ENCODE results near the gene ITPKB.

The ITPKB gene

DNA sequence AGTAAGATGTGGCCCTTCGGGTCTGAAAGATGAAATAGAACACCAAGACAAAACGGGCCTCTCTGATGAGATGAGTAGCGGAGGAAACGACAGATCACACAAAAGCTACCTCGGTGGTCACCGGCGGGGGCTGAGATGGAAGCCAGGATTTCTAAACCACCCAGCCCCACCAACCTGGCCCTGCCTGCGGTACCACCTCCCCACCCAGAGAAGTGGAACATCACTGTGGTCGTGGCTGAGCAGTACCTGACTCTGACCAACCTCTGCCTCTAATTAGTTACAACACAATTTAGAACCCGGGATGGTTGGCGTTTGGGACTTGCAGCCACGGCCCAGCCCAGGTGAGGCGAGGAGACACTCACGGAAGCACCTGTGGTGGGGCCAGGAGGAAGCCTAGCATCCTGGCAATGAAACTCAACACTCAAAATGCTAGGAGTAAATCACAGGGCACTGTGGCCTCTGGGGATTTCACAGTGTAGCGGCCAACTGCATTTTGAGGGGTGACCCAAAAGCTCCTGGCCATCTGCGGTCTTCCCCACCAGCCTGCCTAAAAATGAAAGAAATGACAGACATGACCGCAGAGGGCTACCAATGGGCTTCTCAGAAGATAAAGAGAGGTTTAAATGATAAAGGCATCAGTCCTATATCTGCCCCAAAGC lies 73.4 kb downstream of the ITPKB start:
- FAIRE-seq (no peak), DNase-seq (ENCODE audit: low spot score) (no peak)

DNA sequence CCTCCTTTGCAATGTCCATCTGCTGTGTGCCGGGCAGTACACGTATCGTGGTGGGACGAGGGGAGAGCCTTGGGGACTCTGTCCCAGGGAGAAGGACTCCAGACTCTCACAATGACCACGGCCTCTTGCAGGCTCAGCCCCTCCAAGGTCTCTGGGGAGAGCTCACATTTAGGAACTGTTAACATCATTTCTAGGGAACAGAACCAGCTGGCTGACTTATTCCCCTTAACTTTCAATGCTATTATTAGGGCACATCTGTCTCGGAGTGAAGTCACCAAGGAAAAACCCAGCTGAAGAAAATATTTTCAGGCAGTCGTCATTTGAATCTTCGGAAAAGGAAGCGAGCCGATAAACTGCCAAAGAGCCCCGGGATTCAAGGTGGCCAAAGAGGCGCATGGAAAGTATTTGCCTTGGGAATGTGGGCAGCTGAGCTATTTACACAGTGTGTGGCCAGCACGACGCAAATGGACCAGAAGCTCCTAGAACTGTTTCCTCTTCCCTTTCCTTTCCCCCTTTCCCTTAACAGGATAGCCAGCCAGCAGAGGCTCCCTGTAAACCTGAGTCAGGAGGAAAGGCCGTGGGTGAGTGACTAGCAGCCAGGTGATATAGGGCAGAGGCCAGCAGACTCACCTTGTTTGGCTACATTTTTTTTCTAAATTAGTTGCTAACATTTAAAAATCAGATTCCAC lies 74.5 kb downstream of the ITPKB start:
- FAIRE-seq (no peak), DNase-seq (ENCODE audit: low spot score) (no peak)

GRCh38 chr1:226663327-226663704 lies 75.8 kb downstream of the ITPKB start:
- no peak for FAIRE-seq

DNA sequence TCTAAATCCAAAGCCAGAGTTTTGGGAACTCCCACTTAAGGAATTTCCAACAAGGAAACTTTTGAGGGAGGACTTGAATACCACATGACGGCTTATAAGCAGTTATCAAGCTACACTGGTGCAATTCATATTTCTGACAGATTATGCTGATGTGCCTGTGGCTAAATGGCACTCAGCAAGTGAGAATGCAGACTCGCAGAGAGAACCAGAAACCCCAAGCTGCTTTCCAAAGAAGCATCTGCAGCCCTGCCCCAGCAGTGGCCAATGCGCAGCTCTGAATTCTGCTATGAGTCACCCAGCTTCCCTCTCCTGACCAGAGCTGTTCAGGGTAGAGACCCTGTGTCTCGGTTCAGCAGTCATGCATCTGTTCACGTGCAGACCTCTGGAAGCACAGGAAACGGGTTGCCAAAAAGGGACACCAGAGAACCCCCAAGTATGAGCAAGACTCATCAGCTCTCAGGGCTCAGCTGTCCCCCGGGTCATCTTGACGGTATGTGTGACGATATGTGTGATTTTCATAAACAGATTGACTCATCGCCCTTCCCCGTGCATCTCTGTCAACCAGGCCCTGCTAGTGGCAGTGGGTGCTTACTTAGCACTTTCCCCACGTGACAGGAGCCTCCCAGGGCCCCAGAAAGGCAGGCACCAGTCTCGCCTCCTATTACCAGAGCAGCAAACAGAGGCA lies 76.3 kb downstream of the ITPKB start:
- FAIRE-seq = peak; percentile 90

More at GRCh38 chr1:226663327-226663704, 75.8 kb downstream of the ITPKB start:
- no peak for DNase-seq (ENCODE audit: low spot score)

GRCh38 chr1:226661965-226662364 lies 77.1 kb downstream of the ITPKB start:
- FAIRE-seq (no peak), DNase-seq (ENCODE audit: low spot score) (no peak)

More for the DNA sequence above, 76.3 kb downstream of the ITPKB start:
- DNase-seq (ENCODE audit: low spot score) = peak; percentile 93

GRCh38 chr1:226661271-226661670 lies 77.8 kb downstream of the ITPKB start:
- FAIRE-seq = no peak
- no peak for DNase-seq (ENCODE audit: low spot score)

- FAIRE-seq (no peak), DNase-seq (ENCODE audit: low spot score) (no peak)
These were observed 78.5 kb downstream of the ITPKB start for GRCh38 chr1:226660410-226661182.

DNA sequence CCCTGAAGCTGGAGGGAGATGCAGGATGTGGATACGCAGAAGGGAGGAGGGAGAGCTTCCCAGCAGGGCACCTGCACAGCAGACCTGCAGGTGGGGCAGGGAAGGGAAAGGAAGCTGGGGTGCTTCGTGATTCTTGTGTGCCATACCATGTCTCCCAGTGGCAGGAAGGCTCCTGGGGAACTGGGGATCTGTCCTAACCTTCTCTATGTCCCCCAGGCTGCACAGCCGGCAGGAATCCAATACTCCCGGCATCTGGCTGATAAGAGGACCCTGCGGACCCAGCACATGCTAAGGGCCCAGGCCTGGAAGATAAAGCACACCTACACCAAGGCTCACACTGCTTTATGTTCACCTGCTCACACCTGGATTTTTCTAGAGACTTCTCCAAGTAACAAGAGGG lies 79.4 kb downstream of the ITPKB start:
- no peak for FAIRE-seq
- DNase-seq (ENCODE audit: low spot score) = no peak

GRCh38 chr1:226659136-226659535 lies 79.9 kb downstream of the ITPKB start:
- DNase-seq (ENCODE audit: low spot score) = no peak
- no peak for FAIRE-seq

- FAIRE-seq = no peak
- no peak for DNase-seq (ENCODE audit: low spot score)
These were observed 80.4 kb downstream of the ITPKB start for GRCh38 chr1:226658546-226659125.

- DNase-seq (ENCODE audit: low spot score) (no peak), FAIRE-seq (no peak)
These were observed 81.1 kb downstream of the ITPKB start for GRCh38 chr1:226657895-226658545.

DNA sequence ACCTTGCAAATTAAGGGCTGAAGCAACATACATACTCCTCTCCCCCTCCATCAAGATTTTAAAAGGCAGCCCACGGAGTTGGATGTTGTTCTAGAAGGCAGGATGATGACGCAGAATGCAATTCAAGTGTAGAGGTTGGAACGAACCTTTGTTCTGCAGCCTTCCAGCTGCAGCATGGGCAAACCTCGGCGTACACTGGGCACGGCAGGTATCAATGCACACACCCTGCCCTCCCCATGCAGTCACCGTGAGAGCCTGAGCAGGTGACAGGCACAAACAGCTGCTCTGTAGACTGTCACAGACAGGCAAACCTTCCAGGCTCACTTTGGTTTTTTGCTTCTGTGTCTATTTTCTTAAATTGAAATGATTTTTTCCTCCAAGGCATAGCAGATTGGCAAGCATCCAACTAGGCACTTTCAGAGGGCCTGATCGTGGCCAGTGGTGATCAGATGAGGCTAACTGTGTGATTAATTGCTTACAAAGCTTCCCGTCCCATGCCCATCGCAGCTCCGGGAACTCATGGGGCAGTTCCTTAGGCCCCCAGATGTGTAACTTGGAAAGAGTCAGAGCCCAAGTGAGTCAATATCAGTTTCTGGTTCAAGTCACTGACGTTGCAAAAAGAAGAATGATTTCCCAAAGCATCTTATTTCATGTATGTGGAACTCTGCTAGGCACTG lies 82.3 kb downstream of the ITPKB start:
- DNase-seq (ENCODE audit: low spot score) = no peak
- FAIRE-seq = no peak

- no peak for DNase-seq (ENCODE audit: low spot score)
- FAIRE-seq = no peak
These were observed 82.9 kb downstream of the ITPKB start for GRCh38 chr1:226656201-226656600.

- FAIRE-seq = no peak
- DNase-seq (ENCODE audit: low spot score) = peak; percentile 20
These were observed 83.6 kb downstream of the ITPKB start for GRCh38 chr1:226655251-226656163.

- no peak for DNase-seq (ENCODE audit: low spot score)
- no peak for FAIRE-seq
These were observed 84.4 kb downstream of the ITPKB start for GRCh38 chr1:226654668-226655055.

DNA sequence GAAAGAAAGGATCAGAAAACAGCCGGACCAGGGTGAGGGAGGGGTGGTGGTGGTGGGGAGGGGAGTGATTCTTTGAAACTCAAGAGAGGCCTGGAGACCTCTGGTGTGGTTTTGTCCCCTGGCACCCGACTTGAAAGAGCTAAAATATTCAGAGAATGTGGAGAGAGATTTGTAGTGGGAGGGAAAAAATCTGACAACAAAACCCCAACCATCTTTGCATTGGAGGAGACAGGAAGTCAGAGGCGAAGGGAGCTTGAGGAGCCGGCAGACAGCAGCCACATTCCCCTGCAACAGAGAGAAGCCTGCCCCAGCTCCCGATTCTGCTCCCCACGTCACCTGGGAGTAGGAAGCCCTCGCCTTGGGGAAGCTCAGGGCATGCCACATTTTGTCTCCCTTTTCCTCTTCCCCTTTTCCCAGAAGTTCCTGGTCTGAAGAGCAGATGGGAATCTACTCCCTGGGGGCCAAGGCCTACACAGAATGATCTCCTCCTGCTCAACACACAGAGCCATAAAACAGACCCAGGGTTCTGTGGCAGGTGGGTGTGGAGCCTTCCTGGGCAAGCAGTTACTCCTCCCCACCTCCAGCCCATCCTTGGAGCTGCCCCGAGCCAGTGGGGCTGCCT lies 84.9 kb downstream of the ITPKB start:
- no peak for DNase-seq (ENCODE audit: low spot score)
- no peak for FAIRE-seq

DNA sequence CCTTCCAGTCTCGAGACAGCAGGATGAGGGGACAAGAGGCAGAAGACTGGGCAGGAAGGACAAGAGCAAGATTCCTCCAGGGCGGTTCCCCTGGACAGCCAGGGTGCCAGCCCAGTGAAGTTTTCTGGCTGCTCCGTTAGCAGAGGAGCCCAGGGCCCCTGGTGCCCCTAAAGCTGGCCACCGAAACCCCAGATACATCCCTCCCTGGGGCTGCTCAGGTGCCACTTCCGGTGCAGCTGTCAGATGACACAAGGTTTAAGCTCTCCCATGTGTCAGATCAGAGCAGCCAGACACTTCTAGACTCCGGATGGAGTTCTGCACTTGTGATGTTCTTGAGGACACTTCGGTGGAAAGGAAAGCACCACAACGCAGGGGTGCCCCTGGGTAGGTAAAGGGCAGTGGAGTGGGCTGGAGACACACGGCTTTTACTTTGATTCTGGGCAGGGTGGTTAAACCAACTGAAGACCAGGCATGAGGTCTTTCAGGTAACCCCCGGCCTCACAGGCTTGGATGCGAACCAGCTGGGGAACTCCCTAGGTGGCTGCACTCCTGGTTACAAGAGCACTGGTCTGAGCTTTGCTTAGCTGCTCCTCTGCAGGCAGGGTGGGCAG lies 85.7 kb downstream of the ITPKB start:
- DNase-seq (ENCODE audit: low spot score) (no peak), FAIRE-seq (no peak)

DNA sequence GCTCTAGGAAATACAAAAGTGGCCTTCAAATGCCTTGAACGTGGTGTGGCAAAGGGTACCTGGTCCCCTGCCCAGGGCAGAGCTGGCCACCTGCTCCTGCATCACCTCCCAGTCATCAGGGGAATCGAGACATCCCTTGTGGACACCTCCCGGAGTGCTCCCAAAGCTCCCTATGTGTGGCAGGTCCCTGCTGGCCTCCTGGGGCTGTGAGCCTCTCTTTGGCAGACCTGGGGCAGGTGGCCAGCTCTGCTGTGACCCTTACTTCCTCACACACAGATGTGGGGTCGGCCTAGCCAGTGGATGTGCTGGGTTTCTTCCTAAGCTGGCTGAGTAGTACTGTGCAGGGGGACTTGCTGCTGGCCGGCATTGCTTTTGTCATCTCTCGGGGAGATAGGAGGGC lies 86.5 kb downstream of the ITPKB start:
- DNase-seq (ENCODE audit: low spot score) = no peak
- FAIRE-seq = no peak

DNA sequence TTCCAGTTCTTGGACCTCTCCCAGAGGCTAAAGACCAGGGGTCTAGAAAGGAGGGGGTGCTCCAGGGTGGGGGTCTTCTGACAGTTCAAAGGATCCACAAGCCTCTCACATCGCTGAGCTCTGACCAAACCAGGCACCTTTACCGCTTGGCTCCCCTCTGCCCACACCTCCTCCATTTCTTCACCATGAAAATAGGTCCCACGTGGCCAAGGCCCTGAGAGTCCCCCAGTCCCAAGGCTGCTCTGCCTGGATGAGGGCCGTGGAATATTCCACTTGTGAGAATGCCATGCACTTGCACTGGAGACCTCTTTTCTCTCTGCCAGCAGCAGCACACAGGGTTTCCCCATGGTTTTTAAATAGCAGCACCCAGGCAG lies 87.4 kb downstream of the ITPKB start:
- DNase-seq (ENCODE audit: low spot score) (no peak), FAIRE-seq (no peak)

Data from RCC 7860 (cell line).